NCI-H2196 (cell line): ENCODE data around the gene PROCR.
"Not testable (repeated sequence)": the region's sequence is repeated elsewhere in the genome, so short reads cannot be mapped to it uniquely, and the experiment has no call there.

Source experiments
- DNase-seq: peaks from one replicate; lab custom pipeline; 2025; ENCODE audit not compliant: unreplicated experiment; lab: John Stamatoyannopoulos, UW

Gene PROCR

GRCh38 chr20:35171753-35172433 lies at the start of gene PROCR:
TSS of gene PROCR (plus strand) at chr20:35172072. CDS start at chr20:35172155, 83 bp downstream.
- peak; percentile 25 for DNase-seq

GRCh38 chr20:35122756-35123405 lies 49.0 kb upstream of the PROCR start:
- DNase-seq = no peak

GRCh38 chr20:35125753-35126152 lies 46.1 kb upstream of the PROCR start:
- no peak for DNase-seq

GRCh38 chr20:35129647-35130069 lies 42.2 kb upstream of the PROCR start:
- no peak for DNase-seq

GRCh38 chr20:35131934-35132333 lies 39.9 kb upstream of the PROCR start:
- DNase-seq = no peak

GRCh38 chr20:35133031-35133430 lies 38.8 kb upstream of the PROCR start:
- no peak for DNase-seq

- DNase-seq = no peak
Measured at GRCh38 chr20:35133735-35134134, 38.1 kb upstream of the PROCR start.

- no peak for DNase-seq
Measured at GRCh38 chr20:35134472-35134871, 37.4 kb upstream of the PROCR start.

- DNase-seq = no peak
Measured at GRCh38 chr20:35134880-35135279, 37.0 kb upstream of the PROCR start.

- DNase-seq = no peak
Measured at GRCh38 chr20:35135867-35136586, 35.8 kb upstream of the PROCR start.

- no peak for DNase-seq
Measured at GRCh38 chr20:35144694-35145093, 27.2 kb upstream of the PROCR start.

- peak; percentile 71 for DNase-seq
Measured at GRCh38 chr20:35145141-35145564, 26.7 kb upstream of the PROCR start.

- DNase-seq = no peak
Measured at GRCh38 chr20:35146299-35146919, 25.5 kb upstream of the PROCR start.

- peak; percentile 98 for DNase-seq
Measured at GRCh38 chr20:35146920-35147574, 24.8 kb upstream of the PROCR start, which contains the start of gene EDEM2. TSS of gene EDEM2 (minus strand) at chr20:35147336. CDS start at chr20:35147258, 78 bp downstream.

- not testable (repeated sequence) for DNase-seq
Measured at GRCh38 chr20:35147575-35148071, 24.2 kb upstream of the PROCR start.

- DNase-seq = no peak
Measured at GRCh38 chr20:35150846-35151579, 20.9 kb upstream of the PROCR start.

GRCh38 chr20:35151736-35152135 lies 20.1 kb upstream of the PROCR start:
- DNase-seq = no peak

- DNase-seq = no peak
Measured at GRCh38 chr20:35155936-35156335, 15.9 kb upstream of the PROCR start.

GRCh38 chr20:35156978-35157377 lies 14.9 kb upstream of the PROCR start:
- no peak for DNase-seq

GRCh38 chr20:35160341-35160740 lies 11.5 kb upstream of the PROCR start:
- not testable (repeated sequence) for DNase-seq
